Chondrocyte (in vitro differentiated cells): ENCODE measurements around the gene RAB44. TPM values are rescaled to one million over a fixed set of nuclear protein-coding genes. Genes with fewer than 3 reads are reported as not detected.

Source experiments
- DNase-seq: peaks from one replicate; pipeline ENCODE4 v3.0.0; 2021; ENCODE audit warnings: mixed read lengths, low spot score
- H3K27ac Mint-ChIP-seq: one replicate; pipeline ENCODE4 v1.8.0; 2021; ENCODE audit warnings: mild to moderate bottlenecking, moderate library complexity, mixed read lengths; ENCODE audit not compliant: unreplicated experiment
- H3K27me3 Mint-ChIP-seq: 2 replicates; pipeline ENCODE4 v1.8.0; 2021; ENCODE audit warnings: low read depth, mixed read lengths
- H3K36me3 Mint-ChIP-seq: 2 replicates; pipeline ENCODE4 v1.8.0; 2021; ENCODE audit warnings: low read depth, mixed read lengths
- H3K4me1 Mint-ChIP-seq: 2 replicates; pipeline ENCODE4 v1.8.0; 2021; ENCODE audit warnings: low read depth, mild to moderate bottlenecking, mixed read lengths
- H3K4me3 Mint-ChIP-seq: one replicate; pipeline ENCODE4 v1.8.0; 2021; ENCODE audit warnings: mild to moderate bottlenecking, moderate library complexity, mixed read lengths; ENCODE audit not compliant: unreplicated experiment
- H3K9me3 Mint-ChIP-seq: 2 replicates; pipeline ENCODE4 v1.8.0; 2021; ENCODE audit warnings: low read depth, mixed read lengths
- total RNA-seq: library from RNA; stranded (reverse); gene quantifications from 3 replicates; pipeline ENCODE4 v1.2.1, GENCODE V29; 2021
- TF ChIP-seq, protein P1 (sequence below): fragments of 200-600 bp; sonication (generic); IDR thresholded peaks from 2 replicates; pipeline ENCODE4 v1.5.0; 2021; ENCODE audit warnings: antibody characterized with exemption, mild to moderate bottlenecking, moderate library complexity

The RAB44 gene
- total RNA-seq, 1 donor from 2014 or later = not detected

DNA sequence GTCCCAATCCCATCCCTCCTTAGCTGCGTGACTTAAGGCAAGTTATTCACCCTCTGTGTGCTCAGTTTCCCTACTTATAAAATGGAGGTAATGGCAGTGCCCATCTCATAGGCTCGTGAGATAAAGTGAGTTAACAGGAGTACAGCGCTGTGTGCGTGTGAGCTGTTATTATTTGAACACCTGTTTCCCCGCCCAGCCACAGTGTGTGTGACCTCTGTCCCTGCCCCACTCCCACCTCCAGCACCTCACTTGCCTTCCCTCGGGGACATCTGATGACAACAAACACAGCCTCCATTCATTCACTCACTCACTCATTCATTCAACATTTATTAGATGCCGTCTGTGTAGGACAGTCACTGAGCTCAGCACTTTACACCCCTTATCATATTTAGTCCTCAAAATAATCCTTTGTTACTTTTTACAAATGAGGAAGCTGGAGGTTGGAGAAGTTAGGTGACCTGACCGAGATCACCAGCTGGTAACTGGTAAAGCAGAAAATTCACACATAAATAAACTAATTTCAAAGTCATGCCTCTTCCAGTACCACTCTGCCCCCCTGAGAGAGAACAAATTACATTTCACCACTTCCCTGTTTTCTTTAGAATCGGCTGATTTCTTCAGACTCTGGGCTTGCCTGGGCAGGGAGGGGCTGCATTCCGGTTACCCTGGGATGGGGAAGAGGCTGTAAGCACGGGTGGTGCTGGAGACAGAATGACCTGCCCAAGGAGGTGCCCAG is 83.0 kb downstream of the RAB44 start:
- peaks cover 17% of the 10 kb centered on the region for H3K27me3 Mint-ChIP-seq
- H3K27ac Mint-ChIP-seq = no peak overlapping the region
- H3K4me3 Mint-ChIP-seq = no peak overlapping the region
- no peaks in the 10 kb centered on the region for H3K9me3 Mint-ChIP-seq
- no peak for DNase-seq
- TF ChIP-seq, protein P1, sequence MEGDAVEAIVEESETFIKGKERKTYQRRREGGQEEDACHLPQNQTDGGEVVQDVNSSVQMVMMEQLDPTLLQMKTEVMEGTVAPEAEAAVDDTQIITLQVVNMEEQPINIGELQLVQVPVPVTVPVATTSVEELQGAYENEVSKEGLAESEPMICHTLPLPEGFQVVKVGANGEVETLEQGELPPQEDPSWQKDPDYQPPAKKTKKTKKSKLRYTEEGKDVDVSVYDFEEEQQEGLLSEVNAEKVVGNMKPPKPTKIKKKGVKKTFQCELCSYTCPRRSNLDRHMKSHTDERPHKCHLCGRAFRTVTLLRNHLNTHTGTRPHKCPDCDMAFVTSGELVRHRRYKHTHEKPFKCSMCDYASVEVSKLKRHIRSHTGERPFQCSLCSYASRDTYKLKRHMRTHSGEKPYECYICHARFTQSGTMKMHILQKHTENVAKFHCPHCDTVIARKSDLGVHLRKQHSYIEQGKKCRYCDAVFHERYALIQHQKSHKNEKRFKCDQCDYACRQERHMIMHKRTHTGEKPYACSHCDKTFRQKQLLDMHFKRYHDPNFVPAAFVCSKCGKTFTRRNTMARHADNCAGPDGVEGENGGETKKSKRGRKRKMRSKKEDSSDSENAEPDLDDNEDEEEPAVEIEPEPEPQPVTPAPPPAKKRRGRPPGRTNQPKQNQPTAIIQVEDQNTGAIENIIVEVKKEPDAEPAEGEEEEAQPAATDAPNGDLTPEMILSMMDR = no peak
- H3K4me1 Mint-ChIP-seq = peaks cover 6% of the 10 kb centered on the region
- H3K36me3 Mint-ChIP-seq = no peaks in the 10 kb centered on the region

GRCh38 chr6:36781669-36782068 is 84.0 kb downstream of the RAB44 start:
- DNase-seq = no peak
- Mint-ChIP-seq H3K9me3 (no peaks in the 10 kb centered on the region), H3K27ac (no peak overlapping the region), H3K36me3 (no peaks in the 10 kb centered on the region), H3K27me3 (peaks cover 15% of the 10 kb centered on the region), H3K4me3 (no peak overlapping the region), H3K4me1 (peaks cover 6% of the 10 kb centered on the region)
- TF ChIP-seq, protein P1 = no peak

Other genes with a start within 250 kb of the RAB44 start
- 60.4 to 65.1 TPM (median 63.2 TPM) in 3 replicates for gene STK38, start 150.3 kb upstream of the RAB44 start, total RNA-seq
- gene SRSF3, start 103.5 kb upstream of the RAB44 start, total RNA-seq = 180 to 233 TPM (median 191 TPM) in 3 replicates
- 230 to 303 TPM (median 301 TPM) in 3 replicates for gene CDKN1A, start 19.1 kb upstream of the RAB44 start, total RNA-seq
- 0.18 TPM in 1 of 3 replicates, not detected in the others for gene CPNE5, start 141.6 kb downstream of the RAB44 start, total RNA-seq
- 25.0 to 33.5 TPM (median 25.6 TPM) in 3 replicates for gene PPIL1, start 177.0 kb downstream of the RAB44 start, total RNA-seq
- 56.1 to 76.9 TPM (median 57.4 TPM) in 3 replicates for gene C6orf89, start 188.1 kb downstream of the RAB44 start, total RNA-seq